Bronchial epithelial cell (primary cell): Measurements from ENCODE around the gene ZDHHC3. TPM values are rescaled to one million over a fixed set of nuclear protein-coding genes. Genes with fewer than 3 reads are reported as not detected.
A peak's percentile ranks its signal among the peaks of the same experiment; 100 is the strongest.

Experiments
- DNase-seq: peaks from one replicate; pipeline ENCODE4 v3.0.0-alpha.2; 2010; ENCODE audit warnings: low read depth
- FAIRE-seq: peaks from 2 replicates; lab custom pipeline; 2011; peaks lifted over from hg19 to GRCh38; lab: Jason Lieb, UNC
- H3K27me3 ChIP-seq: 2 replicates; pipeline ENCODE4 v1.5.1; 2011; ENCODE audit warnings: low read length; ENCODE audit not compliant: control insufficient read depth, insufficient read depth
- H3K36me3 ChIP-seq: 2 replicates; pipeline ENCODE4 v1.5.1; 2011; ENCODE audit warnings: low read length; ENCODE audit not compliant: control insufficient read depth, insufficient read depth
- H3K4me3 ChIP-seq: 2 replicates; pipeline ENCODE4 v1.5.1; 2011; ENCODE audit warnings: mild to moderate bottlenecking, low read depth, low read length, control low read depth
- CTCF ChIP-seq: IDR thresholded peaks from 2 replicates; pipeline ENCODE4 v1.5.1; 2011; ENCODE audit warnings: mild to moderate bottlenecking, moderate library complexity, low read length, control low read depth, inconsistent platforms; ENCODE audit not compliant: insufficient read depth, severe bottlenecking
- total RNA-seq: library from RNA; depleted of rRNA; stranded (reverse); fragments of >200 nt; gene quantifications from 2 replicates; pipeline ENCODE4 v1.2.1, GENCODE V29; 2014

ZDHHC3 gene
- total RNA-seq, 1 donor from 2014 or later = 62.1 TPM

GRCh38 chr3:44981220-44981619, 5.2 kb upstream of the ZDHHC3 start:
- Histone ChIP-seq H3K4me3 (no peak overlapping the region), H3K27me3 (no peaks in the 10 kb centered on the region), H3K36me3 (no peaks in the 10 kb centered on the region)
- no peak for TF ChIP-seq CTCF
- DNase-seq = peak; percentile 89
- FAIRE-seq = no peak

GRCh38 chr3:44974416-44974815, 1.6 kb downstream of the ZDHHC3 start:
- no peak for TF ChIP-seq CTCF
- H3K27me3 ChIP-seq = no peaks in the 10 kb centered on the region
- no peak for DNase-seq
- no peak for FAIRE-seq
- peak overlapping the region; percentile 61 for H3K4me3 ChIP-seq
- H3K36me3 ChIP-seq = peaks cover 2% of the 10 kb centered on the region

DNA sequence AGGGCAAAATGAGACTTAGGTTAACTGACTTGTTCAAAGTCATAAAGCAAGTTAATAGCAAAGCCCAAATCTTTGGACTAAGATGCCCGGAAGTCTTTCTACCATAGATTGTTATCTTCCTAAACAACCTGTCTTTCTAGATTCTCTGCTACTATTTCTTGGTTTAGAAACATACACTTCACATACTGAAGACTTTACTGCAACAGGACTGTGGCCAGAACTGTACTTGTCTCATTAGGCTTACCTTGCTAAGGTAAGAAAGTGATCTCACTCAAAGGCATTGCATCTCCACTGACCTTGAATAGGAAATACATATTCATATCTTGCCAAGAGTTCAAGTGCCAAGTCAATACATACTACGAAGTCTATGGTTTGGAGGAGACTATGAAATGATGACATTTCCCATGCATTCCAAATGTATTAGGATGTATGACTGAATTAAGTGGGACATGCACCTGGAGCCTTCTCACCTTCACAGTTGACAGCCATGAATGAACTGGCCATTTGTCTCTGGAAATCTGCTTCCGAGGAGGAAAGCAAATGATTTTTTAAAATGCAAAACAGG, 5.0 kb downstream of the ZDHHC3 start:
- Histone ChIP-seq H3K4me3 (no peak overlapping the region), H3K36me3 (peaks cover 2% of the 10 kb centered on the region), H3K27me3 (no peaks in the 10 kb centered on the region)
- DNase-seq (peak; percentile 39), FAIRE-seq (no peak)
- TF ChIP-seq CTCF = no peak

DNA sequence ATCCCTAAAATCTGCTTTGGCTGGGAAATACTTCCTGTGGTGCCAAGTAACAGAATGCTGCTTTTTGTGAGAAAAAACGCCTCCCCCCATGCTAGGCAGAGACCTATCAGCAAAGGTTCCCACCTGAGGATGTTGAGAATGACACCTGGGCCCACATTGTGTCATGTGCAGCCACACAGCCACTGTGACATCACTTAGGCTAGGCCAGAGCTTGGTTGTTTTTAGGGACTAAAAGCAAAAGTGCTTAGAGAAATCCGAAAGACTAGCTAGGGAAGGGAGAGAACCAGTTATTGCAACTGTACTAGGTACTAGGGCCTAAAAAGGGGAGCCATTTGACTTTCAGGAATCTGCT, 6.2 kb downstream of the ZDHHC3 start:
- peaks cover 2% of the 10 kb centered on the region for H3K36me3 ChIP-seq
- no peak for FAIRE-seq

DNA sequence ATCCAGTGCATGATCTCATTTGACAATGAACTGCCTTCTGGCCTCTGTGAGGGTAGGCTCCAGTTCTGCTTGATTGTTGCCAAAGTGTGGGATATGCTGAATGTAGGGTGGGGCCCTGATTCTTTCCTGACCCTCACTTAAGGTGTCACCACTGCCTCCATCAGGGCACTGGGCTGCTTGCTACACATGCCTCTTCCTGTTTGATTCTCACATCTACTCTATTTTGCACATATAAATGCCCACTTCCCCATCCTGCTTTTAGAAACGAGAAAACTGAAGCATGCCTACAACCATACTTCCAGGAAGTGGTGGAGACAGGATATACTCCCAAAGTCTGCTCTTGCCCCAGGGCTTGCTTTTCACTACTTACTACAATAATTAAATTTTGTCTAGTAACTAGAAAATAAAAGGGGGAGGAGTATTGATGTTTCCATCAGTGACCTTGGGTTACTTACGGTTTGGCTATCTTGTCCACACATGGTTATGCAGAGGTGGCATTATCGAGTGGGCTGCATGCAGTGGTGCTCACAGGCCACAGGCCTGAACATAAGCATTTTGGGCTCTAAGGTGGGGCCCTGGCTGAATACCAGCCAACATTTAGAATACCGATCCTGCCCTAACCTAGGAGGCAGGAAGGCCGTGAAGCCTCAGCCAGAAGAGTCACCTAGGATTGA, 6.7 kb downstream of the ZDHHC3 start:
- DNase-seq (no peak), FAIRE-seq (no peak)
- Histone ChIP-seq H3K36me3 (peaks cover 2% of the 10 kb centered on the region), H3K27me3 (no peaks in the 10 kb centered on the region), H3K4me3 (no peak overlapping the region)
- TF ChIP-seq CTCF = no peak

More for the DNA sequence above, 6.2 kb downstream of the ZDHHC3 start:
- no peak for DNase-seq
- no peak for TF ChIP-seq CTCF
- no peaks in the 10 kb centered on the region for H3K27me3 ChIP-seq
- no peak overlapping the region for H3K4me3 ChIP-seq

GRCh38 chr3:44968447-44968858, 7.5 kb downstream of the ZDHHC3 start:
- FAIRE-seq (no peak), DNase-seq (no peak)
- TF ChIP-seq CTCF = no peak
- peaks cover 2% of the 10 kb centered on the region for H3K36me3 ChIP-seq
- H3K4me3 ChIP-seq = no peak overlapping the region
- no peaks in the 10 kb centered on the region for H3K27me3 ChIP-seq
